K562 (cell line): ENCODE measurements around the gene ITGA2B. TPM values are rescaled to one million over a fixed set of nuclear protein-coding genes. Genes with fewer than 3 reads are reported as not detected.
A peak's percentile ranks its signal among the peaks of the same experiment; 100 is the strongest.

Experiments used
- BCOR ChIP-seq: fragments of 450-650 bp; IDR thresholded peaks from 2 replicates; pipeline ENCODE4 v1.6.1; 2016
- CEBPB ChIP-seq: fragments of 450-650 bp; IDR thresholded peaks from 2 replicates; pipeline ENCODE4 v1.6.1; 2016; ENCODE audit warnings: missing genetic modification characterization, missing compliant biosample characterization
- DACH1 ChIP-seq: fragments of 450-650 bp; IDR thresholded peaks from 2 replicates; pipeline ENCODE4 v1.6.1; 2018; ENCODE audit not compliant: partially characterized antibody
- HEY1 ChIP-seq: fragments of 250-450 bp; sonication (Bioruptor Pico); IDR thresholded peaks from 2 replicates; pipeline ENCODE4 v1.5.0; 2020; ENCODE audit warnings: mild to moderate bottlenecking, moderate library complexity, borderline replicate concordance
- HNRNPUL1 ChIP-seq: fragments of 200-400 bp; formaldehyde crosslinking; IDR thresholded peaks from 2 replicates; pipeline ENCODE4 v1.6.1; 2017; ENCODE audit warnings: low read length
- KHSRP ChIP-seq: fragments of 450-650 bp; IDR thresholded peaks from 2 replicates; pipeline ENCODE4 v1.6.1; 2017
- KLF10 ChIP-seq: fragments of 250-450 bp; sonication (Bioruptor Pico); IDR thresholded peaks from 2 replicates; pipeline ENCODE4 v1.6.1; 2021; ENCODE audit warnings: matching md5 sums
- MAFG ChIP-seq: fragments of 450-650 bp; conservative IDR thresholded peaks from 2 replicates; pipeline ENCODE4 v1.6.1; 2016; ENCODE audit warnings: missing genetic modification characterization, missing compliant biosample characterization
- MEF2D ChIP-seq: conservative IDR thresholded peaks from 2 replicates; pipeline ENCODE4 v1.6.1; 2016; ENCODE audit warnings: low read depth, missing genetic modification characterization, missing compliant biosample characterization
- MITF ChIP-seq: IDR thresholded peaks from 2 replicates; pipeline ENCODE4 v1.6.1; 2014; ENCODE audit warnings: antibody characterized with exemption
- MLX ChIP-seq, 2 experiments: fragments of 450-650 bp in 1 of 2; sonication (generic) in 1 of 2; formaldehyde crosslinking; conservative IDR thresholded peaks; 2 replicates each; pipeline versions ENCODE4 v1.4.0 to v1.8.1; 2020 to 2022; ENCODE audit warnings: mild to moderate bottlenecking in 1 of 2, missing genetic modification reagents in 1 of 2
- MTA3 ChIP-seq: fragments of 450-650 bp; formaldehyde crosslinking; IDR thresholded peaks from 2 replicates; pipeline ENCODE4 v1.6.1; 2017; ENCODE audit warnings: mild to moderate bottlenecking, borderline replicate concordance
- PRMT5 ChIP-seq: sonication (generic); formaldehyde crosslinking; IDR thresholded peaks from 2 replicates; pipeline ENCODE4 v1.5.0; 2020; ENCODE audit warnings: missing genetic modification reagents
- RAD21 ChIP-seq, 2 experiments: fragments of 250-450 bp in 1 of 2; fragments of 450-650 bp in 1 of 2; sonication (Bioruptor Pico) in 1 of 2; formaldehyde crosslinking in 1 of 2; IDR thresholded peaks in 1 of 2; conservative IDR thresholded peaks in 1 of 2; 2 replicates each; pipeline versions ENCODE4 v1.4.0 to v1.8.0; 2020 to 2022; ENCODE audit warnings: mild to moderate bottlenecking in 2 of 2, moderate library complexity in 1 of 2
- RBM39 ChIP-seq: fragments of 200-400 bp; formaldehyde crosslinking; optimal IDR thresholded peaks from 2 replicates; pipeline ENCODE3; 2018; ENCODE audit warnings: low read depth, low read length
- RNF219 ChIP-seq: fragments of 250-450 bp; sonication (Bioruptor Pico); IDR thresholded peaks from 2 replicates; pipeline ENCODE4 v1.5.0; 2022; ENCODE audit warnings: mild to moderate bottlenecking
- SAFB ChIP-seq: fragments of 200-400 bp; formaldehyde crosslinking; IDR thresholded peaks from 2 replicates; pipeline ENCODE4 v1.6.1; 2017; ENCODE audit warnings: low read depth, low read length, borderline replicate concordance
- SMAD4 ChIP-seq: fragments of 250-450 bp; sonication (Bioruptor Pico); conservative IDR thresholded peaks from 2 replicates; pipeline ENCODE4 v1.8.0; 2021; ENCODE audit warnings: inconsistent platforms, mild to moderate bottlenecking, moderate library complexity
- SMARCB1 ChIP-seq: IDR thresholded peaks from 2 replicates; pipeline ENCODE4 v1.6.1; 2011; ENCODE audit warnings: improper control_type of control experiment, low read depth; ENCODE audit not compliant: insufficient read length
- SPI1 ChIP-seq: IDR thresholded peaks from 2 replicates; pipeline ENCODE4 v1.6.1; 2011; ENCODE audit warnings: low read depth, low read length, control low read depth, borderline replicate concordance
- ZFP30 ChIP-seq: fragments of 250-450 bp; sonication (Bioruptor Pico); IDR thresholded peaks from 2 replicates; pipeline ENCODE4 v1.8.0; 2022; ENCODE audit warnings: moderate library complexity, mild to moderate bottlenecking, inconsistent platforms, borderline replicate concordance
- ZNF197 ChIP-seq: fragments of 200-800 bp; sonication (Bioruptor generic); IDR thresholded peaks from 2 replicates; pipeline ENCODE4 v1.6.1; 2016; ENCODE audit warnings: low read depth, missing genetic modification characterization, missing compliant biosample characterization
- ZNF311 ChIP-seq: fragments of 250-450 bp; sonication (Bioruptor Pico); IDR thresholded peaks from 2 replicates; pipeline ENCODE4 v1.4.0; 2020; ENCODE audit warnings: mild to moderate bottlenecking, moderate library complexity
- ZZZ3 ChIP-seq: fragments of 450-650 bp; IDR thresholded peaks from 2 replicates; pipeline ENCODE4 v1.6.1; 2016; ENCODE audit warnings: antibody characterized with exemption, mild to moderate bottlenecking, moderate library complexity
- polyA plus RNA-seq, 8 experiments: library from polyadenylated mRNA; depleted of rRNA in 4 of 8; stranded (reverse) in 5 of 8; unstranded in 3 of 8; fragments of >200 nt; fragmentation: Nextera tagmentation in 2 of 8; fragmentation: Illumina TruSeq in 1 of 8; extraction: Ambion mirVana in 2 of 8; extraction: Trizol in 1 of 8; gene quantifications; 2 replicates each; pipeline versions ENCODE4 v1.2.1 to v1.2.3, GENCODE V29; 2011 to 2014; ENCODE audit warnings: inconsistent platforms in 1 of 8, missing spikeins in 1 of 8
- total RNA-seq, 7 experiments: library from RNA; depleted of rRNA in 6 of 7; stranded (reverse); fragments of >200 nt in 6 of 7; fragmentation: Illumina TruSeq in 2 of 7; extraction: Trizol in 2 of 7; gene quantifications; 2 replicates each; pipeline versions ENCODE4 v1.2.1 to v1.2.3, GENCODE V29; 2011 to 2021; ENCODE audit warnings: low replicate concordance in 1 of 7

ITGA2B gene
- total and polyA plus RNA-seq, 9 of the 15 experiments (the other 6 are each of a cell fraction or from before 2014, with no cell fraction given): 1.1 to 26.4 (median 5.6) TPM

GRCh38 chr17:44331249-44331760 is 58.1 kb downstream of the ITGA2B start (continued):
- TF ChIP-seq KLF10 (CRISPR knock-in tag): no peak
- no peak for TF ChIP-seq ZNF197 (CRISPR knock-in tag)
- no peak for TF ChIP-seq HNRNPUL1
- TF ChIP-seq ZZZ3: no peak
- TF ChIP-seq CEBPB (tag): no peak
- peak; percentile 62 to 78 for TF ChIP-seq RAD21 (CRISPR knock-in tag; conservative IDR thresholded peaks at IDR 0.05 in 1 of 2, IDR thresholded peaks at IDR 0.05 in 1 of 2)
- TF ChIP-seq MAFG: no peak
- no peak for TF ChIP-seq ZFP30
- no peak for TF ChIP-seq BCOR
- TF ChIP-seq ZNF311 (CRISPR knock-in tag): no peak
- TF ChIP-seq MLX (CRISPR knock-in tag; conservative IDR thresholded peaks at IDR 0.05): no peak
- TF ChIP-seq PRMT5 (CRISPR knock-in tag): no peak
- TF ChIP-seq KHSRP: no peak
- no peak for TF ChIP-seq MEF2D (tag)
- peak; percentile 80 for TF ChIP-seq MITF
- no peak for TF ChIP-seq RBM39
- no peak for TF ChIP-seq SMAD4 (CRISPR knock-in tag)
- no peak for TF ChIP-seq RNF219 (CRISPR knock-in tag)
- TF ChIP-seq MTA3: no peak
- no peak for TF ChIP-seq SMARCB1
- no peak for TF ChIP-seq SAFB
- no peak for TF ChIP-seq SPI1
- TF ChIP-seq HEY1 (CRISPR knock-in tag): no peak
- TF ChIP-seq DACH1: no peak
